D341Med (cell line): Measurements from ENCODE around the gene TANK.
"Not testable (repeated sequence)": the region's sequence is repeated elsewhere in the genome, so short reads cannot be mapped to it uniquely, and the experiment has no call there.

ENCODE experiments used
- DNase-seq: peaks from one replicate; pipeline ENCODE4 v3.0.0; 2012; ENCODE audit warnings: low spot score

Gene TANK

GRCh38 chr2:161278564-161279229 is 118.5 kb downstream of the TANK start:
- DNase-seq = peak; percentile 46

- DNase-seq = not testable (repeated sequence)
Observed at GRCh38 chr2:161279230-161279815, 119.1 kb downstream of the TANK start.

- DNase-seq = peak; percentile 48
Observed at GRCh38 chr2:161280906-161281323, 120.7 kb downstream of the TANK start.

GRCh38 chr2:161281615-161282310 is 121.5 kb downstream of the TANK start:
- DNase-seq = not testable (repeated sequence)

GRCh38 chr2:161282311-161282644 is 122.0 kb downstream of the TANK start:
- not testable (repeated sequence) for DNase-seq

- DNase-seq = no peak
Observed at GRCh38 chr2:161283926-161284325, 123.7 kb downstream of the TANK start.
